Measurements from ENCODE around the gene PKMYT1. TPM values are rescaled to one million over a fixed set of nuclear protein-coding genes. Genes with fewer than 3 reads are reported as not detected.
A peak's percentile ranks its signal among the peaks of the same experiment; 100 is the strongest.

PKMYT1 gene
- polyA plus RNA-seq, 1 donor (not counting 4 experiments of a cell fraction or from before 2014, with no cell fraction given), result 6.9 TPM

DNA sequence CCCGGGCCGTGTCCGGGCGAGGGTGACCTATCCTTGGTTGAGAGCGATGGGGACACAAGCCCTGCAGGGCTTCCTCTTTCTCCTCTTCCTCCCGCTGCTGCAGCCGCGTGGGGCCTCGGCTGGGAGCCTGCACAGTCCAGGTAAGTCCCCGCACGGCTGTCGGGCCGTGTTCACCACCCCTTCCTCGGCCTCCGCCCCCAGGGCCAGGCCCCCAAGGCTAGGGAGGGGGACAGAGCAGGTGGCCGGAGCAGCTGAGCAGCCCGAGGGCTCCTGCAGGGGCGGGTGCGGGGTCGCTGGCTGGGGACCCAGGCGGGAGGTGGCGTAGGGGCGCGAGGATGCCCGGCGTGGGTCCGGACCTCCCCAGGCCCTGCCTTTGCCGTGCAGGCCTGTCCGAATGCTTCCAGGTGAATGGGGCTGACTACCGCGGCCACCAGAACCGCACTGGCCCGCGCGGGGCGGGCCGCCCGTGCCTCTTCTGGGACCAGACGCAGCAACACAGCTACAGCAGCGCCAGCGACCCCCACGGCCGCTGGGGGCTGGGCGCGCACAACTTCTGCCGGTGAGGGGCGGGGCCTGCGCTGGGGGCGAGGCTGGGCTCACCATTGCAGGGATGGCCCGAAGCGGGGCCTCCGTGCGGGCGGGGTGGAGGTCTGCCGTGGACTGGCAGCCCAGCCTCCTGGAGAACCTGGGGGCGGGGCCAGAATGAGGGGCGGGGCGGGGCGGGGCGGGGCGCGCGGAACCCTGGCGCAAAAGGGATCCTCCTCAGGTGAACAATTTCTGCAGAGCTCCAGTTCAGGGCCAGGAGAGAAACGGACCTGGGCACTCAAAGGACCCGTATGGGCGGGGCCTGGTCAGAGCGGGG is 15.5 kb downstream of the PKMYT1 start:
- Histone ChIP-seq H2AFZ (ENCODE audit: control insufficient read depth, low read length) (peak overlapping the region; percentile 44), H4K20me1 (ENCODE audit: control insufficient read depth, extremely low read depth, insufficient read depth, low read length) (no peaks in the 10 kb centered on the region), H3K9ac (ENCODE audit: control insufficient read depth, extremely low read depth, insufficient read depth, low read length) (peak overlapping the region; percentile 56), H3K4me2 (ENCODE audit: control insufficient read depth, extremely low read depth, insufficient read depth, low read depth, low read length) (peak overlapping the region; percentile 88), H3K36me3 (ENCODE audit: control insufficient read depth in 2 of 2, extremely low read depth in 1 of 2, insufficient read depth in 2 of 2, low read length in 2 of 2) (no peaks in the 10 kb centered on the region), H3K4me1 (ENCODE audit: control insufficient read depth, extremely low read depth, insufficient read depth, low read length) (peaks cover 28% of the 10 kb centered on the region), H3K4me3 (ENCODE audit: control insufficient read depth in 2 of 3, extremely low read depth in 1 of 3, insufficient read depth in 2 of 3, low read depth in 1 of 3, low read length in 3 of 3) (peak overlapping the region; percentile 59 to 78 (median 75)), H3K27me3 (ENCODE audit: control insufficient read depth, extremely low read depth, insufficient read depth, low read length) (no peaks in the 10 kb centered on the region), H3K9me1 (ENCODE audit: control insufficient read depth, extremely low read depth, insufficient read depth, low read length) (no peaks in the 10 kb centered on the region), H3K9me3 (ENCODE audit: control insufficient read depth, low read depth, low read length) (no peaks in the 10 kb centered on the region), H3K27ac (ENCODE audit: control insufficient read depth, insufficient read depth, low read length) (no peak overlapping the region), H3K79me2 (ENCODE audit: control insufficient read depth, insufficient read depth, low read length) (peaks cover 1% of the 10 kb centered on the region)
- dilution Hi-C loops (cut with MboI; ENCODE audit: extremely low pct_ligation_motif_present, low sequenced_read_pairs), result no loop called here
- TF ChIP-seq EZH2 (IDR thresholded peaks at IDR 0.05; ENCODE audit: low read length) (no peak), CTCF (optimal IDR thresholded peaks at IDR 0.05 in 1 of 3, IDR thresholded peaks at IDR 0.05 in 1 of 3, conservative IDR thresholded peaks at IDR 0.05 in 1 of 3; ENCODE audit: extremely low read depth in 1 of 3, insufficient read depth in 2 of 3, low read length in 3 of 3) (no peak)
- no peak for DNase-seq (ENCODE audit: low read depth, low spot score)
- FAIRE-seq, result no peak

DNA sequence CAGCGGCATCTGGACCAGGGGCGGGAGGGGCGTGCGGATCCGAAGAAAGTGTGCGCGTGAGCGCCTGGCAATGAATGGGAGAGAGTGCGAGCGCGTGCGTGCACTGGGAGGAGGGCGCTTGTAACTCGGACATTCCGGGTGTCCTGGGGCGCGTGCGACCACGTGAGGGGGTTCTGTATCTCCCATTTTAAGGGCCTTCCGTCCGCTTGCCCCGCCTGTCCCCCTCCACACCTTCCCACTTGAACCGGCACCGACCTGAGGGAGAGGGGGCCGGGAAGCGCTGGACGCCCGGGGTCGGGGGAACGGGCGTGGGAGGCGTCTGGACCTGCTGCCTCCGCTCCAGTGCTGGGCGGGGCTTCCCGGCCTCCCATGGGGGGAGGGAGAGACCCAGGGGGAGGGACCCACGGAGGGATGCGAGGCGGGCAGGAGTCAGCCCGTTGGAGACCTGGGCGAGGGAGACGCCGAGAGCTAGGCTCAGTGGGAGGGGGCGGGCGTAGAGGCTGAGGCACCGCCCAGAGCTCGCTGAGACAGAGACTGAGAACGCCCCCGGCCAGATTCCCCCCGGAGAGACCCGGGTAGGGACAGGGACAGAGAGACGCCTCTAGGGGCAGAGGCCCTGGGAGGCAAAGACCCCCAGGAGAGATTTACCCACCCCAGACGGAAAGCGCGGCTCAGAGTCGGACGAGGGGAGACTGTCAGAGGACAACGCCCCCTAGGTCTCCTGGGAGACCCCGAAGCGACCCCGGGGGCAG is 16.3 kb downstream of the PKMYT1 start, which contains the start of gene KREMEN2:
KREMEN2 (plus strand) TSS at position 553 of the 752 bp plus-strand sequence. CDS start 246 bp downstream, outside the sequence.
- Histone ChIP-seq H3K9me1 (ENCODE audit: control insufficient read depth, extremely low read depth, insufficient read depth, low read length) (no peaks in the 10 kb centered on the region), H3K4me2 (ENCODE audit: control insufficient read depth, extremely low read depth, insufficient read depth, low read depth, low read length) (peak within 1 kb of the TSS; percentile 88), H3K27me3 (ENCODE audit: control insufficient read depth, extremely low read depth, insufficient read depth, low read length) (no peaks in the 10 kb centered on the region), H3K79me2 (ENCODE audit: control insufficient read depth, insufficient read depth, low read length) (no peaks in the 10 kb centered on the region), H3K9ac (ENCODE audit: control insufficient read depth, extremely low read depth, insufficient read depth, low read length) (peak within 1 kb of the TSS; percentile 56), H3K36me3 (ENCODE audit: control insufficient read depth in 2 of 2, extremely low read depth in 1 of 2, insufficient read depth in 2 of 2, low read length in 2 of 2) (no peaks in the 10 kb centered on the region), H2AFZ (ENCODE audit: control insufficient read depth, low read length) (peak within 1 kb of the TSS; percentile 44), H4K20me1 (ENCODE audit: control insufficient read depth, extremely low read depth, insufficient read depth, low read length) (no peaks in the 10 kb centered on the region), H3K4me1 (ENCODE audit: control insufficient read depth, extremely low read depth, insufficient read depth, low read length) (peaks cover 28% of the 10 kb centered on the region), H3K9me3 (ENCODE audit: control insufficient read depth, low read depth, low read length) (no peaks in the 10 kb centered on the region), H3K4me3 (ENCODE audit: control insufficient read depth in 2 of 3, extremely low read depth in 1 of 3, insufficient read depth in 2 of 3, low read depth in 1 of 3, low read length in 3 of 3) (peak within 1 kb of the TSS; percentile 59 to 78 (median 75)), H3K27ac (ENCODE audit: control insufficient read depth, insufficient read depth, low read length) (peak within 1 kb of the TSS; percentile 29)
- no peak for DNase-seq (ENCODE audit: low read depth, low spot score)
- FAIRE-seq, result no peak
- dilution Hi-C loops (cut with MboI; ENCODE audit: extremely low pct_ligation_motif_present, low sequenced_read_pairs), result no loop called here
- TF ChIP-seq CTCF (optimal IDR thresholded peaks at IDR 0.05 in 1 of 3, IDR thresholded peaks at IDR 0.05 in 1 of 3, conservative IDR thresholded peaks at IDR 0.05 in 1 of 3; ENCODE audit: extremely low read depth in 1 of 3, insufficient read depth in 2 of 3, low read length in 3 of 3) (no peak), EZH2 (IDR thresholded peaks at IDR 0.05; ENCODE audit: low read length) (no peak)
